Measurements from ENCODE around the gene IGFBP5. TPM values are rescaled to one million over a fixed set of nuclear protein-coding genes. Genes with fewer than 3 reads are reported as not detected.

IGFBP5 gene
- polyA plus RNA-seq, 1 of the 3 experiments (the other 2 are of a cell fraction), result 323 TPM

GRCh38 chr2:216674376-216674775, 21.0 kb downstream of the IGFBP5 start:
- no peak overlapping the region for H3K9ac ChIP-seq
- CTCF ChIA-PET, result interaction anchor here (1.1 to 1.5 kb wide), 6 partner anchors 8 to 1038 kb away, joined by 3 to 6 read pairs (median 4); no protein-coding TSS in a partner anchor
- peaks cover 3% of the 10 kb centered on the region for H3F3A ChIP-seq (replicated peaks; ENCODE audit: insufficient read depth)
- H4K20me1 ChIP-seq (ENCODE audit: insufficient read depth), result no peaks in the 10 kb centered on the region
- no peak for TF ChIP-seq GATA2 (CRISPR knock-in tag; IDR thresholded peaks at IDR 0.05)
- no peak for TF ChIP-seq FOSL2 (IDR thresholded peaks at IDR 0.05; ENCODE audit: borderline replicate concordance, low read depth)
- TF ChIP-seq TCF12 (IDR thresholded peaks at IDR 0.05), result no peak
- TF ChIP-seq FOXJ3 (CRISPR knock-in tag; IDR thresholded peaks at IDR 0.05), result no peak
- TF ChIP-seq GABPA (IDR thresholded peaks at IDR 0.05; ENCODE audit: low read depth), result no peak
- TF ChIP-seq MEF2A (IDR thresholded peaks at IDR 0.05; ENCODE audit: borderline replicate concordance, low read depth), result no peak
- no peak for TF ChIP-seq YY1 (IDR thresholded peaks at IDR 0.05; ENCODE audit: low read depth)
- no peak for TF ChIP-seq EP300 (IDR thresholded peaks at IDR 0.05; ENCODE audit: borderline replicate concordance in 1 of 2, low read depth in 1 of 2, low read length in 1 of 2)
- TF ChIP-seq, protein P1, sequence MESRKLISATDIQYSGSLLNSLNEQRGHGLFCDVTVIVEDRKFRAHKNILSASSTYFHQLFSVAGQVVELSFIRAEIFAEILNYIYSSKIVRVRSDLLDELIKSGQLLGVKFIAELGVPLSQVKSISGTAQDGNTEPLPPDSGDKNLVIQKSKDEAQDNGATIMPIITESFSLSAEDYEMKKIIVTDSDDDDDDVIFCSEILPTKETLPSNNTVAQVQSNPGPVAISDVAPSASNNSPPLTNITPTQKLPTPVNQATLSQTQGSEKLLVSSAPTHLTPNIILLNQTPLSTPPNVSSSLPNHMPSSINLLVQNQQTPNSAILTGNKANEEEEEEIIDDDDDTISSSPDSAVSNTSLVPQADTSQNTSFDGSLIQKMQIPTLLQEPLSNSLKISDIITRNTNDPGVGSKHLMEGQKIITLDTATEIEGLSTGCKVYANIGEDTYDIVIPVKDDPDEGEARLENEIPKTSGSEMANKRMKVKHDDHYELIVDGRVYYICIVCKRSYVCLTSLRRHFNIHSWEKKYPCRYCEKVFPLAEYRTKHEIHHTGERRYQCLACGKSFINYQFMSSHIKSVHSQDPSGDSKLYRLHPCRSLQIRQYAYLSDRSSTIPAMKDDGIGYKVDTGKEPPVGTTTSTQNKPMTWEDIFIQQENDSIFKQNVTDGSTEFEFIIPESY (IDR thresholded peaks at IDR 0.05; ENCODE audit: borderline replicate concordance, low read depth), result no peak
- no peak for TF ChIP-seq ELF1 (IDR thresholded peaks at IDR 0.05)
- TF ChIP-seq, protein P2, sequence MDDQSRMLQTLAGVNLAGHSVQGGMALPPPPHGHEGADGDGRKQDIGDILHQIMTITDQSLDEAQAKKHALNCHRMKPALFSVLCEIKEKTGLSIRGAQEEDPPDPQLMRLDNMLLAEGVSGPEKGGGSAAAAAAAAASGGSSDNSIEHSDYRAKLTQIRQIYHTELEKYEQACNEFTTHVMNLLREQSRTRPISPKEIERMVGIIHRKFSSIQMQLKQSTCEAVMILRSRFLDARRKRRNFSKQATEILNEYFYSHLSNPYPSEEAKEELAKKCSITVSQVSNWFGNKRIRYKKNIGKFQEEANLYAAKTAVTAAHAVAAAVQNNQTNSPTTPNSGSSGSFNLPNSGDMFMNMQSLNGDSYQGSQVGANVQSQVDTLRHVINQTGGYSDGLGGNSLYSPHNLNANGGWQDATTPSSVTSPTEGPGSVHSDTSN (IDR thresholded peaks at IDR 0.05), result no peak
- TF ChIP-seq CTCF (IDR thresholded peaks at IDR 0.05), result no peak
- no peaks in the 10 kb centered on the region for H3K9me2 ChIP-seq
- H3K36me3 ChIP-seq (replicated peaks in 1 of 2; ENCODE audit: control insufficient read depth in 1 of 2, insufficient read depth in 2 of 2, low read length in 1 of 2), result peaks cover 0 to 31% of the 10 kb centered on the region in 2 experiments
- no peak overlapping the region for H3K4me3 ChIP-seq (ENCODE audit: low read depth in 2 of 2, low read length in 1 of 2)
- no peaks in the 10 kb centered on the region for H3K79me2 ChIP-seq (ENCODE audit: insufficient read depth)
- no peak overlapping the region for H2AFZ ChIP-seq (ENCODE audit: low read depth)
- no peak for DNase-seq
- H3K4me1 ChIP-seq (ENCODE audit: control insufficient read depth in 1 of 2, insufficient read depth in 2 of 2, low read depth in 1 of 2, low read length in 1 of 2), result no peaks in the 10 kb centered on the region
- POLR2A ChIA-PET, result interaction anchor here (1.2 kb wide), 1 partner anchor 15 kb away, joined by 3 read pairs; no protein-coding TSS in a partner anchor
- no peak overlapping the region for H3K4me2 ChIP-seq
- H3K27me3 ChIP-seq (ENCODE audit: insufficient read depth), result no peaks in the 10 kb centered on the region
- H3K27ac ChIP-seq (ENCODE audit: low read depth in 2 of 2, low read length in 1 of 2), result no peak overlapping the region; a peak in 1 of 4 replicates
- 89% methylated on average over 9 of the region's 9 CpGs for WGBS (ENCODE audit: low lambda C conversion rate)
- H3K9me3 ChIP-seq, result no peaks in the 10 kb centered on the region

DNA sequence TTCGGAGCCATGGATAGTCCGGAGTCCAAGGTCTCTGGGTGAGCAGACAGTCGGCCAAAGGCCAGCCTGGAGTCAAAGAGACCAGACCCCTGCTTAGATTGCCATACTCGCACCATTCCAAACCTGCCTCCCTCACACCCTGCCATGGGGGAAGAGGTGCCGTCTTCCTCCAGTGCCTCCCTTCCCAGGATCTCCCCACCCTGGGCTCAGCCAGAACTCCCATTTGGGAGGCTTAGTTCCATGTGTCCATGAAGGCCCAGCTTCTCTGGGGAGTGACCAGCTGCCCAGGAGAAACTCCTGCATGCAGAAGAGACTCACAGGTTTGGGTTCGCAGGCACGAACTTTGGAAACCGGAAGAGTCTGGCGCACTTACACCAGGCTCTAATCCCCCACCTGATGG, 21.7 kb downstream of the IGFBP5 start:
- Histone ChIP-seq H3K4me1 (ENCODE audit: control insufficient read depth in 1 of 2, insufficient read depth in 2 of 2, low read depth in 1 of 2, low read length in 1 of 2) (no peaks in the 10 kb centered on the region), H3K36me3 (replicated peaks in 1 of 2; ENCODE audit: control insufficient read depth in 1 of 2, insufficient read depth in 2 of 2, low read length in 1 of 2) (peaks cover 0 to 31% of the 10 kb centered on the region in 2 experiments), H3K4me2 (no peak overlapping the region), H3K4me3 (ENCODE audit: low read depth in 2 of 2, low read length in 1 of 2) (no peak overlapping the region), H3K27ac (ENCODE audit: low read depth in 2 of 2, low read length in 1 of 2) (no peak overlapping the region; a peak in 1 of 4 replicates), H3K9me3 (no peaks in the 10 kb centered on the region), H3F3A (replicated peaks; ENCODE audit: insufficient read depth) (peaks cover 3% of the 10 kb centered on the region), H2AFZ (ENCODE audit: low read depth) (no peak overlapping the region), H4K20me1 (ENCODE audit: insufficient read depth) (no peaks in the 10 kb centered on the region), H3K9ac (no peak overlapping the region), H3K27me3 (ENCODE audit: insufficient read depth) (no peaks in the 10 kb centered on the region), H3K79me2 (ENCODE audit: insufficient read depth) (no peaks in the 10 kb centered on the region), H3K9me2 (no peaks in the 10 kb centered on the region)
- no peak for DNase-seq
- POLR2A ChIA-PET, result no interaction called here
- CTCF ChIA-PET, result interaction anchor here (1.1 to 1.5 kb wide), 5 partner anchors 11 to 1039 kb away, joined by 3 to 6 read pairs (median 3); no protein-coding TSS in a partner anchor
- 92% methylated on average over 4 of the region's 9 CpGs for WGBS (ENCODE audit: low lambda C conversion rate)
- no peak for TF ChIP-seq TCF12 (IDR thresholded peaks at IDR 0.05)
- no peak for TF ChIP-seq CTCF (IDR thresholded peaks at IDR 0.05)
- no peak for TF ChIP-seq SMC3 (IDR thresholded peaks at IDR 0.05; ENCODE audit: low read depth, low read length)
- TF ChIP-seq, protein P2 (IDR thresholded peaks at IDR 0.05), result no peak
- no peak for TF ChIP-seq FOXJ3 (CRISPR knock-in tag; IDR thresholded peaks at IDR 0.05)
- no peak for TF ChIP-seq ELF1 (IDR thresholded peaks at IDR 0.05)
- no peak for TF ChIP-seq MXI1 (IDR thresholded peaks at IDR 0.05; ENCODE audit: low read depth, low read length)
- no peak for TF ChIP-seq GATA2 (CRISPR knock-in tag; IDR thresholded peaks at IDR 0.05)
- TF ChIP-seq RFX5 (IDR thresholded peaks at IDR 0.05; ENCODE audit: low read length), result no peak
- TF ChIP-seq MEF2A (IDR thresholded peaks at IDR 0.05; ENCODE audit: borderline replicate concordance, low read depth), result no peak
- no peak for TF ChIP-seq TEAD4 (IDR thresholded peaks at IDR 0.05; ENCODE audit: borderline replicate concordance, insufficient read depth)
- no peak for TF ChIP-seq POLR2AphosphoS5 (IDR thresholded peaks at IDR 0.05; ENCODE audit: low read depth, low read length)
- TF ChIP-seq NFIC (IDR thresholded peaks at IDR 0.05; ENCODE audit: borderline replicate concordance), result no peak
- no peak for TF ChIP-seq JUND (IDR thresholded peaks at IDR 0.05)
